ENCODE results near the gene SLC9A9.

Gene SLC9A9

DNA sequence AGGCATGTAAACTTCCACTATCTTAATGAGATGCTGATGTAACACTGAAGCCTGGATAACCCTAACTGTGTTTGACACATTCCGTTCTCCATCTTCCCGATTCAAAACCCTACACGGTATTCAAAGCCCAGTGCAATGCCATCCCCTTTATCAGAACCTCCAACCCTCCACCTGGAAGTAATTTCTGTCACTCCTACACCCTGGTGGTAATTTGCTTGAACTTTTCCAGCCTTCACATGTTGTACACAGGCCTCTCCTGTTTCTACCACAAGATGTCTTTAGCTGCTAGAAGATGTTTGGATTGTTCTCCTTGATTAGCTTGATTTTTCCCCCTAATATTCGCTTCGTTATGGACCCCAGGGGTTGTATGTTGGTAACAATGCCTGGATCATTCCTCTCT, 519.8 kb downstream of the SLC9A9 start:
- in situ Hi-C loops (cut with MboI; ENCODE audit: low sequenced_read_pairs): no loop called here
- Histone ChIP-seq H3K36me3 (replicated peaks) (no peaks in the 10 kb centered on the region), H3K4me1 (no peaks in the 10 kb centered on the region), H3K9me3 (no peaks in the 10 kb centered on the region; the same call in 1 of the 2 replicates), H3K4me3 (no peak overlapping the region), H3K27me3 (ENCODE audit: low read depth) (peaks cover 12% of the 10 kb centered on the region; the same call in 1 of the 2 replicates)
- no peak for DNase-seq (ENCODE audit: low spot score in 2 of 2)

DNA sequence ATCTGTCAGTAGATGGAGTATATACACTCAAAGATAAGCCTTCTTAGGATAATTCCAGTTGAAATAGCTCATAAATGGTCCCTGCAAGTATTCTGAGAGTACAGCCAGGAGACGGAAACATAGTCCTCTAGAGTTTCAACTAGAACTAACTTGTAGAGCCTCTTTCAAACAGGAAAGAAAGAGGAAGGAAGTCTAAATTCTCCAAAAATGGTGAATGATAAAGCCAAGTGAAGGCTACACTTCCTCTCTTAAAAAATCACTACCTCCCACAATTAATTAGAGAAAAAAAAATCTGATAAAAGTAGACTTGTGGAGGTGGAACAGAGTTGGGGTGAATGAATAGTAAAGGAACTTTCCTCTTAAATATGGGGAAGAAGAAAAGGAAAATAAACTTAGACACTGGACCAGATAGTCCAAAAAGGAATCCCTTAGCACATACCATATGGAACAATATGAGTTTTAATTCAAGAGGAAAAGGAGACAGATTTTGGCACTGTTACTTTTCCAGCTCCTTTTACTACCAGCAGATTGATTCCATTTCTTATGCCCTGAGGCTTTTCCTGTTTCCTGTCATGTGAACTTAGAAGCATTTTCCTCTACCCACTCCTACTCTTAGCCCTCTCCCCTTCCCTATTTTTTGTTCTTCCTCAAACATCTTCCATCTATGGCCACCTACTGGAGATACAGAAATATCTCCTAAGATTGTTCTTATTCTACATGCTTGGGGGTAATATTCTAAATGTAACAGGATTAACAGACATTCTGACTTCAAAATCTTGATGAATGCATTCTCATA, 521.1 kb downstream of the SLC9A9 start:
- no peaks in the 10 kb centered on the region for H3K9me3 ChIP-seq
- in situ Hi-C loops (cut with MboI; ENCODE audit: low sequenced_read_pairs): no loop called here
- no peaks in the 10 kb centered on the region for H3K36me3 ChIP-seq (replicated peaks)
- DNase-seq (ENCODE audit: low spot score in 2 of 2): no peak
- peaks cover 12% of the 10 kb centered on the region; the same call in 1 of the 2 replicates for H3K27me3 ChIP-seq (ENCODE audit: low read depth)
- no peaks in the 10 kb centered on the region for H3K4me1 ChIP-seq
- H3K4me3 ChIP-seq: no peak overlapping the region

DNA sequence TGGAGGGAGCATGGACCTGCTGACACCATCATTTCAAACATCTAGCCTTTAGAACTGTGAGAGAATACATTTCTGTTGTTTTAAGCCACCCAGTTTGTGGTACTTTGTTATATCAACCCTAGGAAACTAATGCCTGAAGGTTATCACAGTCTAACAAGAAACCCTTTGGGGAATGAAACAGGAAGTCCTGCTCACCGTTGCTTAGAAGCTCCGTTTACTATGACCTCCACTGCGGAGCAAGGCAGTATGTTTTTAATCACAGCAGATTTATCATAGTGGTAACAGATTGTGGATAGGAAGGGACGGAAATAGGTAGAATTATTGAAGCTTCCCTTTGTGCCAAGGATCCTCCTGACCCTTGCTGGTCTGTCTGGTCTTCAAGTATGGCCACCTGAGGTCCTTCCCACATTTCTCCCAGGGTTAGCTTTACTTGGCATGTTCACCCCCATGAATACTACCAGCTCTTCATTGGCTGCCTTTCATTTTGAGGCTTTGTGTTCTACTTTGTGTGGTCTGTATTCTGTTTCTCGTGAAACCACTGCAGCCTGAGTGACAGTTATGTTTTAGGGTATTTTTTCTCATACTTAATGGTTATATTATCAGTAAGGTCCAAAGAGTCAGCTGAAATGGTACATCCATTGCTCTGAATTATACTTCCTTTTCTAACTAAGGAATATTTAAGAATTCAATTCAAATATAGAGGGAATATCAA, 527.1 kb downstream of the SLC9A9 start:
- Histone ChIP-seq H3K36me3 (replicated peaks) (no peaks in the 10 kb centered on the region), H3K9me3 (no peaks in the 10 kb centered on the region), H3K4me1 (no peaks in the 10 kb centered on the region), H3K4me3 (no peak overlapping the region), H3K27me3 (ENCODE audit: low read depth) (no peaks in the 10 kb centered on the region)
- in situ Hi-C loops (cut with MboI; ENCODE audit: low sequenced_read_pairs): no loop called here
- no peak for DNase-seq (ENCODE audit: low spot score in 2 of 2)

GRCh38 chr3:143315766-143316165, 532.5 kb downstream of the SLC9A9 start:
- Histone ChIP-seq H3K9me3 (no peaks in the 10 kb centered on the region), H3K36me3 (replicated peaks) (no peaks in the 10 kb centered on the region), H3K4me1 (no peaks in the 10 kb centered on the region), H3K4me3 (no peak overlapping the region), H3K27me3 (ENCODE audit: low read depth) (no peaks in the 10 kb centered on the region; the same call in 1 of the 2 replicates)
- in situ Hi-C loops (cut with MboI; ENCODE audit: low sequenced_read_pairs): no loop called here
- no peak for DNase-seq (ENCODE audit: low spot score in 2 of 2)

- no peaks in the 10 kb centered on the region for H3K36me3 ChIP-seq (replicated peaks)
- no peak overlapping the region for H3K4me3 ChIP-seq
- no peaks in the 10 kb centered on the region for H3K4me1 ChIP-seq
- no peaks in the 10 kb centered on the region; the same call in 1 of the 2 replicates for H3K27me3 ChIP-seq (ENCODE audit: low read depth)
- DNase-seq (ENCODE audit: low spot score in 2 of 2): no peak
- H3K9me3 ChIP-seq: no peaks in the 10 kb centered on the region
- in situ Hi-C loops (cut with MboI; ENCODE audit: low sequenced_read_pairs): no loop called here
Observed at GRCh38 chr3:143314251-143315093, 533.8 kb downstream of the SLC9A9 start.

DNA sequence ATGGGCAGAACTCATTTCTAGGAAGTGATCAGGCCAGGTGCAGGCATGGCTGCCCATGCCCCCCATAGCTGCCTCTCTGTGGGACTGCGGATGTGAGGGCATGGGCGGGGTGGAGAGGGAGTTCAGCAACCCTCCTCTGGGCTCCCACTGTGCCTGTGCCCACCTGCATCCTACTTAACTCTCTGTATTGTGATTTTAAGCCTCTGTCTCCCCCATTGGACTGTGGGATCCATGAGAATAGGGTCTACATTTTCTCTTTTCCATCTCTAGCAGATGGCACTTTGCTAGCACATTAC, 534.4 kb downstream of the SLC9A9 start:
- Histone ChIP-seq H3K4me3 (no peak overlapping the region), H3K36me3 (replicated peaks) (no peaks in the 10 kb centered on the region), H3K27me3 (ENCODE audit: low read depth) (no peaks in the 10 kb centered on the region; the same call in 1 of the 2 replicates), H3K4me1 (no peaks in the 10 kb centered on the region), H3K9me3 (no peaks in the 10 kb centered on the region)
- no peak for DNase-seq (ENCODE audit: low spot score in 2 of 2)
- in situ Hi-C loops (cut with MboI; ENCODE audit: low sequenced_read_pairs): no loop called here

DNA sequence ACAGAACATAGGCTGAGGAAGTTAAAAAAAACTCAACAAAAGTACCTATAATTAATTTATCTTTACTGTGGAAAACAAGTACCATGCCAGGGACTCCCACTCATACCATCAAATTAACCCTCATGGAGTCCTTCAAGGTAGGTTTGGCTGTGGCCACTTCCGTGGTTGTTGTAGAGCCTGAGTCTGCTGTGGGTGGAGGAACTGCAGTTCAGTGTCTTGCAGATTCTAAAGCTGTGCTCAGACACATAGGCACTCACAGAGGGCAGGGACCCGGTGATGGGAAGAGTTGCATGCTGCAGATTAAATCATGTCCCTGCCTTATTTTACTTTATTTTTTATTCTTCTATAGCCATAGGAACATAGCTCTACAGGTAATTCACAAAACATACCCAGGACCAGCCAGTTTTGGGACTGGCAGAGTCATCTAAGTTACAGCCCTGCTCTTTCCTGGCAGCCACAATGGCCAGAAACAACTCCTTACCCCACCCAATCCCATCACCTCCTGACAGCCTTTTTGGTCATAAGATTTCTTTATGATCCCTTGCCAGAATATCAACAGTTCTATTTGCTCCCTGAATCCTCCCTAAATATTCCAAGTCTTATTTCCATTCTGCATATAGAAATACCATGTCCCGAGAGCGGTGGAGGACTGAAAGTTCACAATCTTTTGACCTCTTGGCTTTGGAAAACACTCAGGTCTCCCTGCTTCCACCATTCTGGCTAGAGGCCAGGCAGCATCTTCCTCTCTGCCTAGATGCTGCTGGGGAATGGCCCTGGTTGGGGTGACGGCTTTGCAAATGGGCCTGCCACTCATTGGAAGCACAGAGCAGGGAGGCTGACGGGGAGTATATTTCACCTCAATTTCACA, 535.0 kb downstream of the SLC9A9 start:
- no peaks in the 10 kb centered on the region for H3K9me3 ChIP-seq
- H3K4me1 ChIP-seq: no peaks in the 10 kb centered on the region
- no peaks in the 10 kb centered on the region; the same call in 1 of the 2 replicates for H3K27me3 ChIP-seq (ENCODE audit: low read depth)
- H3K4me3 ChIP-seq: no peak overlapping the region
- H3K36me3 ChIP-seq (replicated peaks): no peaks in the 10 kb centered on the region
- in situ Hi-C loops (cut with MboI; ENCODE audit: low sequenced_read_pairs): no loop called here
- DNase-seq (ENCODE audit: low spot score in 2 of 2): no peak

- in situ Hi-C loops (cut with MboI; ENCODE audit: low sequenced_read_pairs): no loop called here
- Histone ChIP-seq H3K9me3 (no peaks in the 10 kb centered on the region), H3K4me3 (no peak overlapping the region), H3K4me1 (no peaks in the 10 kb centered on the region), H3K27me3 (ENCODE audit: low read depth) (no peaks in the 10 kb centered on the region; the same call in 1 of the 2 replicates), H3K36me3 (replicated peaks) (no peaks in the 10 kb centered on the region)
- DNase-seq (ENCODE audit: low spot score in 2 of 2): no peak
Observed at GRCh38 chr3:143311096-143311495, 537.2 kb downstream of the SLC9A9 start.

GRCh38 chr3:143309705-143310104, 538.6 kb downstream of the SLC9A9 start:
- no peak for DNase-seq (ENCODE audit: low spot score in 2 of 2)
- no peaks in the 10 kb centered on the region for H3K9me3 ChIP-seq
- in situ Hi-C loops (cut with MboI; ENCODE audit: low sequenced_read_pairs): no loop called here
- H3K36me3 ChIP-seq (replicated peaks): no peaks in the 10 kb centered on the region
- no peaks in the 10 kb centered on the region for H3K4me1 ChIP-seq
- no peak overlapping the region for H3K4me3 ChIP-seq
- H3K27me3 ChIP-seq (ENCODE audit: low read depth): no peaks in the 10 kb centered on the region

- in situ Hi-C loops (cut with MboI; ENCODE audit: low sequenced_read_pairs): no loop called here
- Histone ChIP-seq H3K36me3 (replicated peaks) (no peaks in the 10 kb centered on the region), H3K9me3 (no peaks in the 10 kb centered on the region), H3K27me3 (ENCODE audit: low read depth) (no peaks in the 10 kb centered on the region), H3K4me3 (no peak overlapping the region), H3K4me1 (no peaks in the 10 kb centered on the region)
- DNase-seq (ENCODE audit: low spot score in 2 of 2): no peak
Observed at GRCh38 chr3:143307613-143308183, 540.6 kb downstream of the SLC9A9 start.

- no peaks in the 10 kb centered on the region for H3K36me3 ChIP-seq (replicated peaks)
- H3K4me3 ChIP-seq: no peak overlapping the region
- no peaks in the 10 kb centered on the region for H3K27me3 ChIP-seq (ENCODE audit: low read depth)
- no peaks in the 10 kb centered on the region for H3K4me1 ChIP-seq
- in situ Hi-C loops (cut with MboI; ENCODE audit: low sequenced_read_pairs): no loop called here
- no peaks in the 10 kb centered on the region for H3K9me3 ChIP-seq
- DNase-seq (ENCODE audit: low spot score in 2 of 2): no peak
Observed at GRCh38 chr3:143306407-143306806, 541.9 kb downstream of the SLC9A9 start.

DNA sequence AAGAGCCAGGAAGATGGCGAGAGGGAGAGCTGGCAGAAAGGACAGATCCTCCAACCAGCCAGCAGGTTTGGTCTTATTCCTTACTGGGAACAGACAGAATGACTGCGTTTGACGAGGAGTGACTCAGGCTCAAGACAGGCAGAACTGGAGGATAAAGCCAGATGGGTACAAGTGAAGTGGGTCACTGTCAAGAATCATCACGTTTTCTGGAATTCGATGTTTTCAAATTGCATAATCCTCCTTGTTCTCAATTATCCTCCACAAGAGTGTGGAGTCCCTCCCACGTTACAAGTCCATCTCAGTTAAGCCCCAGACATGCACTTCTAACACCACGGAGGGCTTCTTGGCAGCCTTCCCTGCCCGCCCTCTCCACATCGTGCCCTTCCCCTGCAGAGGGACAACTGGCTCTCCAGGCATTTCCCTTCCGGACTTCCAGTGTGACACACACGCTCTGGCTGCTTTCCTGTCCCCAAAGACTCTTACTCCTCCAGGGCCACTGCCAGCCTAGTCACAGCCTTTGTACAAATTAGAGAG, 545.6 kb downstream of the SLC9A9 start:
- in situ Hi-C loops (cut with MboI; ENCODE audit: low sequenced_read_pairs): no loop called here
- H3K4me3 ChIP-seq: no peak overlapping the region
- DNase-seq (ENCODE audit: low spot score in 2 of 2): no peak

More for the DNA sequence above, 545.6 kb downstream of the SLC9A9 start:
- Histone ChIP-seq H3K9me3 (no peaks in the 10 kb centered on the region), H3K4me1 (no peaks in the 10 kb centered on the region), H3K36me3 (replicated peaks) (no peaks in the 10 kb centered on the region), H3K27me3 (ENCODE audit: low read depth) (no peaks in the 10 kb centered on the region)
